HG03457 (cell line): ENCODE data around the gene HOMER3.
"Not testable (repeated sequence)": the region's sequence is repeated elsewhere in the genome, so short reads cannot be mapped to it uniquely, and the experiment has no call there.

Experiments used
- ATAC-seq: cut with Tn5 transposase; IDR thresholded peaks from one replicate; pipeline ENCODE4 v1.9.1; 2021; ENCODE audit warnings: moderate number of reproducible peaks; ENCODE audit not compliant: unreplicated experiment

Gene HOMER3

DNA sequence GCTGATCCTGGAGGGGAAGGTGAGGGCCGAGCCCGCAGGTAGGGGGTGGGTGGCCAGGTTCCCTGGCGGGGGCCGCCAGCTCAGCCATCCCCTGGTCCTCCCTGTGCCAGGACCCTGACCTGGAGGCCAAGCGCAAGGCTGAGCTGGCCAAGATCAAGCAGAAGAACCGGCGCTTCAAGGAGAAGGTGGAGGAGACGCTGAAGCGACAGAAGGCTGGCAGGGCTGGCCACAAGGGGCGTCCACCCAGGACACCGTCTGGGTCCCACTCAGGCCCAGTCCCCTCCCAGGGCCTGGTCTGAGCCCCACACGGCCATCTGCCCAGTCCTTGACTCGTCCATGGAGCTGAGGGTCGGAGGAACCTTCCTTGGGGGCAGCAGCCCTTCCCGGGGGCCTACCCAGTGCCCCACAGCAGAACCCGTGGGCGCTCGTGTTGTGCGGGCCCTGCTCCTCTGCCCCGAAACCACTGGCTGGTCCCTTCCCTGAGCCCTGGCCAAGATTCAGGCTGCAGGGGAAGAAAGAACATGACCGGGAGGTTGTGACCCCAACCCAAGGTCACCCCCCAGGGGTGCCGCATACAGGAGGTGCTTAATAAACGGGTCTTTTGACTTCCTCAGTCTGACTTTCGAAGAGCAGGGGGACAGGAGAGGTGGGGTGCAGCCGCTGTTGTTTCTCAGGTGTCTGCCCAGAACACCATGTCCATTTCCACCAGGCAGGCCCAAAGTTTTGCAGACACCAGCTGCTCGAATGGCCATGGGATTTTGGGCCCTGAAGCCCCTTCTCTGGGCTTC lies 12.8 kb downstream of the HOMER3 start:
- ATAC-seq = no peak

DNA sequence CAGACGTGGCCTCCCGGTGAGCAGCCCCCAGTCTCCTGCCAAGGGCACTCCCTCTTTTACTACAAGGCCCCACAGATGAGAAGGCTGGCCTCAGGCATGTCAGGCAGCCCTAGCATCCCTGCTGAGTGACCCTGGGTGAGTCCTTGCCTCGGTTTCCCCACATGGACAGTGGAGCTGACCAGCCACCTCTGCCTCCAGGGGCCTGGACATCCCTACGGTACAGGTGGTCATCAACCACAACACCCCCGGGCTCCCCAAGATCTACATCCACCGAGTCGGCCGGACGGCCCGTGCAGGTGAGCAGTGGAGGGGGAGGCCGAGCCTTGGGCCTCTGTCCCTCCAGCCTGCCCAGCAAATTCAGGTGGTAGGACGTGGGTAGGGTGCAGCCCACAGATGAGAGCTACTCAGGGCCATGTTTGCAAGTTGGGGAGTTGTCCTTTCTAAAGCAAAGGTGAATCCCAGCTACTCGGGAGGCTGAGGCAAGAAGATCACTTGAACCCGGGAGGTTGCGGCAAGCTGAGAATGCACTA lies 16.3 kb downstream of the HOMER3 start:
- ATAC-seq = no peak

DNA sequence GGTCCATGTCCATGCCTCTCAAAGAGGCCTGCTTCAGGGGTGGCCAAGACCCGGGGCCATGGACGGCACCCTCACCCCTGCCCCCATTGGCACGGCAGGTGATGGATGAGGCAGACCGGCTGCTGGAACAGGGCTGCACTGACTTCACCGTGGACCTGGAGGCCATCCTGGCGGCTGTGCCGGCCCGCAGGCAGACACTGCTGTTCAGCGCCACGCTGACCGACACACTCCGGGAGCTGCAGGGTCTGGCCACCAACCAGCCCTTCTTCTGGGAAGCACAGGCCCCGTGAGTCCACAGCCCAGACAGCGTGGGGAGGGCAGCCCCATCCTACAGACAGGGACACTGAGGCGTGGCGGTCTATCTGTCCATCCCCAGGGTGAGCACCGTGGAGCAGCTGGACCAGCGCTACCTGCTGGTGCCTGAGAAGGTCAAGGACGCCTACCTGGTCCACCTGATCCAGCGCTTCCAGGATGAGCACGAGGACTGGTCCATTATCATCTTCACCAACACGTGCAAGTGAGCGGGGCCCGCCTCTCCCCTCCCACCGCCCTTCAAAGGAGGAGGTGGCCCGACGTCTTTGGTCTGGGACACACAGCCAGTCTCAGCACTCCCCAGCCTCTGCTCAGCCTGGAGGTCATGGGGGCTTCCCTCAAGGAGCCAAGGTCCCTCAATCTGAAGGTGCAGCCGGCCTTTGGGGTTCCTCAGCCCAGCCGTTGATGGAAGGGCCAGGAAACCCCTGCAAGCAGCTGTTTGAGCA lies 18.6 kb downstream of the HOMER3 start:
- ATAC-seq = no peak

DNA sequence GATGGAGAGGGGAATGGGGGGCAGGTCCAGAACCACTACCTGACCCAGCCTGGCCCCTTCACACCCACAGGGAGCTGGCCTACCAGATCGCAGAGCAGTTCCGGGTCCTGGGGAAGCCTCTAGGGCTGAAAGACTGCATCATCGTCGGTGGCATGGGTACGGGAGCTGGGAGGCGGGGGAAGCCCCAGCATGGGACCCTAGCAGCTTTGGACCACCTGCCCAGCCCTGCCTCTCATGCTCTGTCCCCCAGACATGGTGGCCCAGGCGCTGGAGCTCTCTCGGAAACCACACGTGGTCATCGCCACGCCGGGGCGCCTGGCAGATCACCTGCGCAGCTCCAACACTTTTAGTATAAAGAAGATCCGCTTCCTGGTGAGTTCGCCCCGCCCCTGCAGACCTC lies 19.4 kb downstream of the HOMER3 start:
- ATAC-seq = no peak

DNA sequence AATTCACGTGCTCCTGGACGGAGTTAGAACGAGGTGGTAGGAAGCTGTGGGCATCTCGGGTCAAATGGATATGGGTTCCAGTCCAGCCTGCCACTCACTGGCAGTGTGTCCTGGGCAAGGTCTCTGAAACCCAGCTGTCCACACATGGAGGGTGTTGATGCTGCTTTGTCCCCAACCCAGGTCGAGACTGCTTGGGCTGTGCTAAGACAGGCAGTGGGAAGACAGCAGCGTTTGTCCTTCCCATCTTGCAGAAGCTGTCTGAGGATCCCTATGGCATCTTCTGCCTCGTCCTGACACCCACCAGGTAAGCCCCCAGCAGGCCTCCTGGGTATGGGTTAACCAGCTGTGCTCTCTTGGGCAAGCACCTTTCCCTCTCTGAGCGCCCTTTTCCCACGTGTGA lies 20.6 kb downstream of the HOMER3 start:
- no peak for ATAC-seq

DNA sequence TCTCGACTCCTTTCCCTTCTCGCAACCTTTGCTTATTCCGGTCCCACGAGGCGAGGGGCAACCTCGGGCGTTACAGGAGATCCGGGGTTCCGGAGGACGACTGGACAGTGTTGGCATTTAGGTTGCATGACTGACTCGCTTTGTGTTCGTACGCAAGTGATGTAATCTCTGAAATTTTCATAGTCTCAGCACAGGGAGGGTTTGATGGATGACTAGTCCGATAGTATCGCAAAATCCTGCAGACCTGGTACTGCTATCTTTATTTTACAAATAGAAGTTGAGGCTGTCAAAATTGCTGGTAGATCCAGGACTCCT lies 21.2 kb downstream of the HOMER3 start:
- no peak for ATAC-seq

DNA sequence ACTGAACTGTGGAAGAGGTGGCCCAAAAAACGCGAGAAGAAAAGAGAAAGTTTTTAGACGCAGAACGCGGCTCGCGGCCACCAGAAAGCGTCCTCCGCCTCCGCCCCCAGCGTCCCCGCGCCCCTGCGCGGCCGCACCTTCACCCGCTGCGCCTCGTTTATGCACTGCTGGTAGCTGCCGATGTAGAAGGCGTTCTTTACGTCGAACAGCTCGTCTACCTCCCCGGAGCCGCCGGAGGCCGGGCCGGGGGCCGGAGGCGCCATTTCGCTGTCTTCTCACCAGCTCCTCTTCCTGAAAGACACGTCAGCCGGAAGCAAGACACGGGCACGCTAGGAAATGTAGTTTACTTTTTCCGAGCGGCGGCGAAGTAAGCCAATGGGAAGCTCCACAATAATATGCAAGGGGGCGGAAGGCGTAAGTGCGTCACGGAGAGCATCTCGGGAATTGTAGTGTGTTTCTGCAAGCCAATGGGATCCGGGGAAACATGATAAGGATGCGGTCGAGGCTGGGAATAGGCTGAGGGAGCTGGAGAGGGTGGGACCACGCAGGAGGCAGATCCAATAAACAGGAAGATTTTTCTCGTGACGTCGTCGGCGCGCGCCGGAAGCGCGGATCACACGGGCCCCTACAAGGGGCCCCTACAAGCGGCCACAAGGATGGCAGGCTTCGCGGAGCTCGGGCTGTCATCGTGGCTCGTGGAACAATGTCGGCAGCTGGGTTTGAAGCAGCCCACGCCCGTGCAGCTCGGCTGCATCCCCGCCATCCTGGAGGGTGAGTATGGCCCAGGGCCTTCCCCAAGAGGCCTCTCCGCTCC lies 21.7 kb downstream of the HOMER3 start, which contains the start of the genes COPE and DDX49:
Gene COPE, minus strand, starts transcription at position 302 of the 814 bp plus-strand sequence. Its CDS starts 39 bp downstream, at position 263.
Gene DDX49, plus strand, starts transcription at position 630 of the 814 bp plus-strand sequence. Its CDS starts 27 bp downstream, at position 657.
- peak; percentile 76 for ATAC-seq

DNA sequence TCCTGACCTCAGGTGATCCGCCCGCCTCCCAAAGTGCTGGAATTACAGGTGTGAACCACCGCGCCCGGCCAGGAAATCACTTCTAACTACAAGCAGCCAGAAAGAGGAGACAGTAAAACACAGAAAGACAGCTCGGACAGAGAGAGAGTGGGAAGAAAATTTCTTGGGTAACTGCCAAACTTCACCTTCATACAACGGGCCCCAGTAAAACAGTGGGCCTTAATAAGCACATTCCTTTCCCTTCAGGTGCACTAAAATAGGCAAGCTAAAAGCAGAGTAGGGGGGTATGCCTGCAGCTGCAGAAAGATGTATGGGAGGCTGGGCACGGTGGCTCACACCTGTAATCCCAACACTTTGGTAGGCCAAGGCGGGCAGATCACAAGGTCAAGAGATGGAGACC lies 23.4 kb downstream of the HOMER3 start:
- not testable (repeated sequence) for ATAC-seq

DNA sequence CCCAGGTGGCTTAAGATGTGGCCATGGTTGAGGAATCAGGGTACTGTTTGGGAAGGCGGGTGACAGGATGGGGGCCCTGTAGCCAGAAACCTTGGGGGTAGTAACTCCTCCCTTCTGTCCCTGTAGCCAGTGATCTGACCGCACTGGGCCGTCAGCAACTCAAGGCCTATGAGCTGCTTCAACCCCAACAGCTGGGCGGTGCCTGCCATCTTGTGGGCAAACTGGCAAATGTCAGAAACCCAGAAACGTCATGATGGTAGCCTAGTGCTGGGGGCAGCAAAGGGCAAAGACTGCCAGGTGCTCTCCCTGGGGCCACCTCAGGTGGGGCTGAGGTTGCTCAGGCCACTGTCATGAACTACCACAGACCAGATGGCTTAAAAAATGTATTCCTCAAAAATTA lies 25.4 kb downstream of the HOMER3 start:
- no peak for ATAC-seq

DNA sequence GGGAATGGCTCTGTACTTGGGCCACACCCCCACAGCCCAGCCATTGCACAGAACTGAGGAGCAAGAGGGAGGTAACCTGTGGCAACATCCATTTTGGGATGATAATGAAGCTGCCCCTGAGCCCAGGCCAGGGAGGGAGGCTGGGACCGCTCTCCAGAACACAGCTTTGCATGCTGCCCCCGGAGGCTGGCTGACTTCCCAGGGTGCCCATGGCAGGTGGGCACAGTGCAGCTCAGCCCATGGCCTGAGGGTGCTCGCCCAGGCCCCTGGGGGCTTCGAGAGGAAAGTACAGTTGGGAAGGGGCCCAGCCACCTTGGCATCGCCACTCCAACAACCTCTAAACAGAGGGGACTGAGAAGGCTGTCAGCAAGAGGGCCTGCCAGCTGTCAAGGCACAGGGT lies 27.6 kb downstream of the HOMER3 start:
- no peak for ATAC-seq

DNA sequence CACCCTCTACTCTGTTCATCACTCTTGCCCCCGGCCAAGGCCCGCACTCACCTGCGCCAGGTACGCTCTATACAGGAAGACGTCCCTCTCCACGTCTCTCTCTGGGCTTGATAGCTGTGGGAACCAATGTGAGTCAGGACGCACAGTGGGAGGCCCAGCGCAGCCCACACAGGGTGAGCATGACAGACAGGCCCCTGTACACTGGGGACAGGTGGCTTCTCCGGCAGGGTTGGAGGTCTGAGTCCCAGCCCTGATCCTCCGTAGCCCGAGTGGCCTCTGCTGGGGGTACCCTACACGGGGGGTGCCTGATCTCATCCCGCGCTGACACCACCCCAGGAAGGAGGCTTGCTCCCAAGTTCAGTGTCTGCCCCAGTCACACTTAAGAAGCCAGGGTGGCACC lies 28.1 kb downstream of the HOMER3 start:
- ATAC-seq = no peak

DNA sequence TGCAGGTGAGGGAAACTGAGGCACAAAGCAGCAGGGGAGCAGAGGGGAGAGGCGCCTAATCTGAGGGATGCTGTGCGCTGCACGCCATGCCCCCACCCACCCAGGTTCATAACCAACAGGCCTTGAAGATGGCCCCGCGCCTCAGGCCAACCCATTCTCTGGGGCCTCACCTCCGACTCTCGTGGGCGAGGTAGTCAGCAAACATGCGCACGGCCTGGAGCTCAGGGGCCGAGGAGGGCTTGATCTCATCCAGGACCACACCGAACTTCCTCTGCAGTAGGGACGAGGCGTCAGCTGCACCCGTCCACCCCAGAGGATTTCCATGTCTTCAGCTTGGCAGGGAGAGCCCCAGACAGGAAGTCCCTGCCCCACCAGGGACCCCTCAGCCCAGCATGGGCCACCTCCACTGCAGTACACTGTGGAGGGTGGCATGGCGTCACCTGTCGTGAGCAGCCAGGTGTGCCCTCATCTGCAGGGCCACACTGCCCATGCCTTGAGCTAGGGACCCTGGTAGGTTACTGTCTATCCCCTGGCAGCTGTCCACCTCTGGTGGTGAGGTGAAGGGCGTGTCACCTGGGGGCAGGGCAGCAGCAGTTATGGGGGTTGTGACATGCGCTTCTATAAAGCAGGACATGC lies 30.1 kb downstream of the HOMER3 start:
- ATAC-seq = no peak

DNA sequence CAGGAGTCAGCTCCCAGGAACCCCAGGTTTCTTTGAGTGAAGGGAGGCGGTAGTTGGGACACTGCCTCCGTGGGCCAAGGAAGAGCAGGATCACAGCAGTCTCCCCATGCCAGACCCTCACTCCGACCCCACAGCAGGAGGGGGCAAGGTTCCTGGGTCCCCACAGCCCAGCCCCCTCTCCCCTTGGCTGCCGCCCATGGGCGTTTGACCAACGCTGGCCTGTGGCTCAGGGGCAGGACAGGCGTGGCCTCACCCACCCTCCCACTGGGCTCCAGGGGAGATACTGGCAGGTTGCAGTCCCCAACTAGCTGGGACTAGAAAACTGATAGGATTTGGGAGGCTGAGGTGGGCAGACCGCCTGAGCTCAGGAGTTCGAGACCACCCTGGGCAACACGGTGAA lies 31.0 kb downstream of the HOMER3 start:
- ATAC-seq = no peak

DNA sequence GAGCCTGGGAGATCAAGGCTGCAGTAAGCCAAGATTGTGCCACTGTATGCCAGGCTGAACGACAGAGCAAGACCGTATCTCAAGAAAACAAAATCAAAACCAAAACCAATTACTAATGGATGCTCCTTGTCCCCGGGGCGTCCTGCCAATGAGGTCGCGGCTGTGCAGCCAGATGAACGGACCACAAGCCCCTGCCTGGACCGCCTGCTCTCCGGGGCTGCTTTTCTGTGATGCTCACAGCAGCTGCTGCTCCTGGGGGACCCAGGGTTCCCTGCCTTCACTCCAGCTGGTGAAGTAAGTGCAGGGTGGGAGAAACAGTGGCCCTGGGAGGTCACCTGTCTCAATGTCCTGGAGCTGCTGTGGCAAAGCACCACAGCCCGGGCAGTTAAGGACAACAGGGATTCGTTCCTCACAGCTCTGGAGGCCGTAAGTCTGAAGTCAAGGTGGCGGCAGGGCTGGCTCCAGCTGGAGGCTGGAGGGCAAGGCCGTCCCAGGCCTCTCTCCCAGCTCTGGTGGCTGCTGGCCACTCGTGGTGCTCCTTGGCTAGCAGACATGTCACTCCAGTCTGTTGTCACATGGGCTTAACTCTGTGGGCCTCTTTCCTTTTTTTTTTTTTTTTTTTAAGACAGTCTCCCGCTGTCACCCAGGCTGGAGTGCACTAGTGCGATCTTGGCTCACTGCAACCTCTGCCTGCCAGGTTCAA lies 31.9 kb downstream of the HOMER3 start:
- no peak for ATAC-seq

DNA sequence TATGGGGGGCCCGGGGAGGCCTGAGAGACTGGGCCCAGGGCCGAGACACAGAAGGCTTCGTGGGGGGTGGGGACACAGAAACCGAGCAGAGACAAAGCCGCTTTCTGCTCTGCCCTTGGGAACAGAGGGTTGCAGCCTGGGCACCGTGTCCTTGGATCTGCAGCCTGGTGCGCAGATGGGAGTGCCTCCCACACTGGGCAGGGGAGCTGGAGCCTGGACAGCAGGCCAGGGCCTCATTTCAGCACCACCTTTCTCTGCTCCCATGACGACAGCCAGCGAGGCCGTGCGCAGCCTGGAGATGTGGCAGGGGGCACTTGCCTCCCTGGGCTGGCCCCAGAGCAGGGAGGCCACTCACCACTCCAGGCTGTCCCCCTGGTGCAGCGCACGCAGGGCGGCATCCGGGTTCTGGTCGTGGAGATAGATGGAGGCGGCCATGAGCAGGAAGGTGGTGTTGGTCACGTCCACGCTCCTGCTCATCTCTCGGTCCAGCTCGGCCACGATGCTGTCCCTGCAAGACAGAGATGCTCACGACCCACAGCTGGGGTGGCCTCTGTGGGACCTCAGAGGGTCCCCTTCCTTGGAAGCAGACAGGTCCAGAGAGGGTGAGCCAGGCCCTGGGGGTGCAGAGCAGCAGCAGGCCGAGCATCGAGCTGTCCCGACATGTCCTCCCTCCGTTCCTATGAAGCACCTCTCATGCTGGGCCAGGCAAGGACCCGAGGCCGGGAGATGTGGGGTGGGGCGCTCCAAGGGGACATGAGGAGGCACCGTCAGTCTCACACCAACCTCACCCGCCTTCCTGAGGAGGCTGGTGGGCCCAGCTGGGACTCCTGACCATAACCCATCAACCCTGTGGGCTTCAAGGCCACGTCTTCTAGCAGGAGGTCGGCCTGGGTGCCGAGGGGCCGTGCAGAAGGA lies 34.2 kb downstream of the HOMER3 start:
- no peak for ATAC-seq

DNA sequence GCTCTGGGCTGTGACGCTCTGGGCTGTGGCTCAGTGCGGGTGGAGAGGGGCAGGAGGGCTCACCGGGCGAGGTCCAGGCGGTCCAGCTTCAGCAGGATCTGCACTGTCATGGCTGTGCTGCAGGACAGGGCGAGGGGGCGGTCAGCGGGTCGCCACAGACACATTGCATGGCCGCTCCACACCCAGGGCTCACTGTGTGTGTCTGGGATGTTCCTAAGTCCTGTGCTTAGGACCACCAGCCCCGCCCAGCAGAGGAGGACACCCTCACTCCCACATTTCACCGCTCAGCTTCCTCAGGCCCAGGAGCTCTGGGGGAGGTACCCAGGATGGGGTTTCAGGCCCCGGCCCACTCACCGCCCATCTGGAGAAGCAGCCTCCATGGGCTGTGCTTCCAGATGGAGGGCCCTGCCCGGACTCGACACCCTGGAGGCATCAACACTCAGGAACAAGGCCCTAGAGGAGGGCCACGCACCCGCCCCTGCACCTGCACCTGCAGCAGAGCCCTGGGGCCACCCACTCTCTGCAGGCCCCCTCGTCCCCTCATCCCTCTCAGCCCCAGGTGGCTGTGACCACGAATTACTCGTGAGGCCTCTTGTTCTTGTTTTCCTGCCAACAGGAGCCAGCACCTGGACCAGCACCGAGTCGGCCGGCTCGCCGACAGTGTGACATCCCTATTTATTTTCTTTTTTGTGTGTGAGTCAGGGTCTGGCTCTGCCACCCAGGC lies 35.3 kb downstream of the HOMER3 start:
- ATAC-seq = no peak

DNA sequence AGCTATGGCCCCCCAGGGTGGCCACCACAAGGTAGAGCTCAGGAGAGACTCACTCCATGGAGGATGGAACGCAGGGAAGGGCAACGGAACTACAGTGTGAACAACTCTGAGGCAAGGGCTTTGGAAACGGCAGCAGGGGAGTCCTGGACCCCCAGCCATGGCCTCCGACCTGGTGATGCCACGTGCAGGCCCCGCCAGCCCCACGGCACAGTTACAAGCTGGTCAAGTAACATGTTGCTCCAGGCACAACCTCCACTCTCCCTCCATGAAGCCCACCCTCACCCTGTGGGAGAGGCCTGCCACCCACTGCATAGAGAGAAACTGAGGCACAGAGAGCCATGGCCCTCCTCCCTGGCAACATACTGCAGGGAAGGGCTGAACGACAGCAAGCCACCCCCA lies 36.0 kb downstream of the HOMER3 start:
- no peak for ATAC-seq

DNA sequence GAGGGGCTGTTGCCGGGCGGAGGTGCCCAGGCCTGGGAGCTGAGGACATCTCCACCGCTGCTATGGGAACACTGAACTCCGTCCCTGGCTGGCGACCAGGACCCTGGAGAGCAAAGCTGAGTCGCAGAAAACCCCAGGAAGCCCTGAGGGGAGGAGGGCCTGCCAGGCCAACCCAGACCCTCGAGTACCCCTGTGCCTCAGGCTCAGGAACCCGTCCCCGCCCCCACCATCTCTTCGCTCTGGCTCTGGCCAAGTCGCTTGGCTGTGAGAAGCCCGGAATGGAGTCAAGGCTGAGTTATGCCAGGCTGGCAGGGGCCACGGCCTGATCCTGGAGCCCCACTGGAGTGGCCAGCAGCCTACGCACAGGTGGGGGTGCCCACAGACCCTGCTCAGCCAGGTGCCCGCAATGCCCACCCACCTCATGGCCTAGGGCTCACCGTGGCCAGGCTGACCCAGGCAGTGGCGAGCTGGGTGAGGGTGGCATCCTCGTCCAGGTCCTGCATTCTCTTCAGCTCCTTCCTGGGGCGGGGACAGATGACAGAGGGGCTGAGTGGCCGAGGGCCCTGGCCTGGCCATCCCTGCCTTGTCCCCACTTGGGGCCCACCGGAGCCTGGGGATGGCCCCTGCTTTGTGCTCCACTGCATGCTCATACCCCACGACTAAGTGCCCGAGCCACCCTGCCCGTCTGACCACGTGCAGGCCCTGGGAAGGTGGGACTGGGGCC lies 36.5 kb downstream of the HOMER3 start:
- no peak for ATAC-seq
